MM.1S (cell line): ENCODE data around the gene DBF4B.

ENCODE experiments used
- CTCF ChIP-seq: fragments of 300-600 bp; sonication (generic); IDR thresholded peaks from 2 replicates; pipeline ENCODE4 v1.5.1; 2016; ENCODE audit warnings: antibody characterized with exemption, low read length, mixed read lengths
- EZH2 ChIP-seq: fragments of 300-600 bp; sonication (generic); optimal IDR thresholded peaks from 2 replicates; pipeline ENCODE3; 2017; ENCODE audit warnings: low read depth, mild to moderate bottlenecking, antibody characterized with exemption, low read length, mixed read lengths
- EZH2phosphoT487 ChIP-seq: fragments of 300-600 bp; sonication (generic); IDR thresholded peaks from 2 replicates; pipeline ENCODE4 v1.6.1; 2018; ENCODE audit warnings: antibody characterized with exemption, low read length

GRCh38 chr17:44763170-44763569 lies 54.7 kb downstream of the DBF4B start:
- no peak for TF ChIP-seq CTCF
- no peak for TF ChIP-seq EZH2phosphoT487
- TF ChIP-seq EZH2 = no peak
